H1 (cell line): ENCODE data around the gene FNIP2. TPM values are rescaled to one million over a fixed set of nuclear protein-coding genes. Genes with fewer than 3 reads are reported as not detected.

Source experiments
- EP300 ChIP-seq, 2 experiments: IDR thresholded peaks; 1 replicate in 1 of 2; 2 replicates in 1 of 2; pipeline ENCODE4 v1.6.1; 2011 to 2012; ENCODE audit warnings: low read depth in 2 of 2, low read length in 2 of 2, mild to moderate bottlenecking in 2 of 2, borderline replicate concordance in 1 of 2, inconsistent platforms in 1 of 2, moderate library complexity in 1 of 2
- JUN ChIP-seq: IDR thresholded peaks from 2 replicates; pipeline ENCODE4 v1.6.1; 2011; ENCODE audit warnings: low read depth, mild to moderate bottlenecking, improper control_type of control experiment, low read length
- RAD21 ChIP-seq, 2 experiments: IDR thresholded peaks in 1 of 2; conservative IDR thresholded peaks in 1 of 2; 2 replicates each; pipeline ENCODE4 v1.6.1; 2011; ENCODE audit warnings: low read depth in 2 of 2, low read length in 2 of 2, improper control_type of control experiment in 1 of 2, inconsistent platforms in 1 of 2, mild to moderate bottlenecking in 1 of 2, moderate library complexity in 1 of 2
- SP1 ChIP-seq: IDR thresholded peaks from 2 replicates; pipeline ENCODE4 v1.6.1; 2011; ENCODE audit warnings: low read depth, low read length
- SP2 ChIP-seq: IDR thresholded peaks from 2 replicates; pipeline ENCODE4 v1.6.1; 2012; ENCODE audit warnings: mild to moderate bottlenecking, low read length, inconsistent platforms
- SRF ChIP-seq: IDR thresholded peaks from 2 replicates; pipeline ENCODE4 v1.6.1; 2011; ENCODE audit warnings: mild to moderate bottlenecking, low read depth, low read length, moderate library complexity
- TBP ChIP-seq: IDR thresholded peaks from 2 replicates; pipeline ENCODE4 v1.6.1; 2011; ENCODE audit warnings: low read depth, low read length, improper control_type of control experiment
- polyA plus RNA-seq, 7 experiments: library from polyadenylated mRNA; depleted of rRNA in 3 of 7; stranded (reverse) in 5 of 7; unstranded in 2 of 7; fragments of >200 nt in 5 of 7; fragments of 200-250 nt in 2 of 7; gene quantifications; 1 replicate in 5 of 7; 2 replicates in 1 of 7; 4 replicates in 1 of 7; pipeline versions ENCODE4 v1.2.1 to v1.2.3, GENCODE V29; 2011 to 2013; ENCODE audit warnings: missing spikeins in 2 of 7, mixed read lengths in 2 of 7
- total RNA-seq: library from RNA; stranded (reverse); fragmentation: NEBNext Ultra II Directional; extraction: Animal tissue kit (Norgen Biotek cat#: 25700); gene quantifications from 2 replicates; pipeline ENCODE4 v1.2.1, GENCODE V29; 2021
- TF ChIP-seq, protein P1 (sequence below): fragments of 300-600 bp; sonication (generic); IDR thresholded peaks from 2 replicates; pipeline ENCODE4 v1.7.1; 2012; ENCODE audit warnings: low read length, moderate library complexity, mild to moderate bottlenecking, inconsistent platforms; ENCODE audit not compliant: insufficient replicate concordance
- TF ChIP-seq, protein P2 (sequence below): IDR thresholded peaks from 2 replicates; pipeline ENCODE4 v1.6.1; 2011; ENCODE audit warnings: low read depth, mild to moderate bottlenecking, low read length; ENCODE audit not compliant: insufficient read depth

Gene FNIP2
- total and polyA plus RNA-seq, 2 of the 8 experiments (the other 6 are each of a cell fraction or from before 2014, with no cell fraction given), result 4.0 to 13.0 TPM

DNA sequence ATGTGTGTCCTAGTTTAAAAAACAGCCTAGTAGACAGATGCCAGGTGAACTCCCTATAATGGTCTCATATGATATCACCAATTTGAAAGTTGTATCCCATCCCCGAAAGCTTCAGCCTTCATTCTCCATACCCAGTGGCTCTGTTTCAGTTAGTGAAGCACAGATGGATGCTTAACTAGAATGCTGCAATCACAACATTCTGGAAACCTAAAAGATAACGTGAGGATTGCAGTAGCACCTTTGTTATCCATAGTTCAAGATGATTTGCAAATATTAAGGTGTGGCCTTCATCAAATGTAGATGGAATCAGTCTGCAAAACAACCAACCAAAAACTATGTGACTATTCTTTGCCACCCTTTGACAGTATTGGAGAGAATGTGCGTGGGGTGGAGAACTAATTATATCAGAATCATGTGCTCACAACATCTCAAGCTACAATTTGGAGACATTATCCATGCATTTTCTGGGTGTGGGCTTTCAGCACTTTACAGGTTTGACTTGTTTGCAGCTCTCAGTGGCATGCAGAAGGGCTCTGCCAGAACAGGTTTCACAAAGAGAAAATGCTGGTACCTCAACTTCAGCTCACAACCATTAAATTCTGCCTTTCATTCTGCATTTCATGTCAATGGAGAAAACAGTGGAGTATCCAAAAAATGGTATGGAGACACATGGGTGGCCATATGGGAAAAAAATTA is 27.4 kb upstream of the FNIP2 start (continued):
- TF ChIP-seq, protein P1, sequence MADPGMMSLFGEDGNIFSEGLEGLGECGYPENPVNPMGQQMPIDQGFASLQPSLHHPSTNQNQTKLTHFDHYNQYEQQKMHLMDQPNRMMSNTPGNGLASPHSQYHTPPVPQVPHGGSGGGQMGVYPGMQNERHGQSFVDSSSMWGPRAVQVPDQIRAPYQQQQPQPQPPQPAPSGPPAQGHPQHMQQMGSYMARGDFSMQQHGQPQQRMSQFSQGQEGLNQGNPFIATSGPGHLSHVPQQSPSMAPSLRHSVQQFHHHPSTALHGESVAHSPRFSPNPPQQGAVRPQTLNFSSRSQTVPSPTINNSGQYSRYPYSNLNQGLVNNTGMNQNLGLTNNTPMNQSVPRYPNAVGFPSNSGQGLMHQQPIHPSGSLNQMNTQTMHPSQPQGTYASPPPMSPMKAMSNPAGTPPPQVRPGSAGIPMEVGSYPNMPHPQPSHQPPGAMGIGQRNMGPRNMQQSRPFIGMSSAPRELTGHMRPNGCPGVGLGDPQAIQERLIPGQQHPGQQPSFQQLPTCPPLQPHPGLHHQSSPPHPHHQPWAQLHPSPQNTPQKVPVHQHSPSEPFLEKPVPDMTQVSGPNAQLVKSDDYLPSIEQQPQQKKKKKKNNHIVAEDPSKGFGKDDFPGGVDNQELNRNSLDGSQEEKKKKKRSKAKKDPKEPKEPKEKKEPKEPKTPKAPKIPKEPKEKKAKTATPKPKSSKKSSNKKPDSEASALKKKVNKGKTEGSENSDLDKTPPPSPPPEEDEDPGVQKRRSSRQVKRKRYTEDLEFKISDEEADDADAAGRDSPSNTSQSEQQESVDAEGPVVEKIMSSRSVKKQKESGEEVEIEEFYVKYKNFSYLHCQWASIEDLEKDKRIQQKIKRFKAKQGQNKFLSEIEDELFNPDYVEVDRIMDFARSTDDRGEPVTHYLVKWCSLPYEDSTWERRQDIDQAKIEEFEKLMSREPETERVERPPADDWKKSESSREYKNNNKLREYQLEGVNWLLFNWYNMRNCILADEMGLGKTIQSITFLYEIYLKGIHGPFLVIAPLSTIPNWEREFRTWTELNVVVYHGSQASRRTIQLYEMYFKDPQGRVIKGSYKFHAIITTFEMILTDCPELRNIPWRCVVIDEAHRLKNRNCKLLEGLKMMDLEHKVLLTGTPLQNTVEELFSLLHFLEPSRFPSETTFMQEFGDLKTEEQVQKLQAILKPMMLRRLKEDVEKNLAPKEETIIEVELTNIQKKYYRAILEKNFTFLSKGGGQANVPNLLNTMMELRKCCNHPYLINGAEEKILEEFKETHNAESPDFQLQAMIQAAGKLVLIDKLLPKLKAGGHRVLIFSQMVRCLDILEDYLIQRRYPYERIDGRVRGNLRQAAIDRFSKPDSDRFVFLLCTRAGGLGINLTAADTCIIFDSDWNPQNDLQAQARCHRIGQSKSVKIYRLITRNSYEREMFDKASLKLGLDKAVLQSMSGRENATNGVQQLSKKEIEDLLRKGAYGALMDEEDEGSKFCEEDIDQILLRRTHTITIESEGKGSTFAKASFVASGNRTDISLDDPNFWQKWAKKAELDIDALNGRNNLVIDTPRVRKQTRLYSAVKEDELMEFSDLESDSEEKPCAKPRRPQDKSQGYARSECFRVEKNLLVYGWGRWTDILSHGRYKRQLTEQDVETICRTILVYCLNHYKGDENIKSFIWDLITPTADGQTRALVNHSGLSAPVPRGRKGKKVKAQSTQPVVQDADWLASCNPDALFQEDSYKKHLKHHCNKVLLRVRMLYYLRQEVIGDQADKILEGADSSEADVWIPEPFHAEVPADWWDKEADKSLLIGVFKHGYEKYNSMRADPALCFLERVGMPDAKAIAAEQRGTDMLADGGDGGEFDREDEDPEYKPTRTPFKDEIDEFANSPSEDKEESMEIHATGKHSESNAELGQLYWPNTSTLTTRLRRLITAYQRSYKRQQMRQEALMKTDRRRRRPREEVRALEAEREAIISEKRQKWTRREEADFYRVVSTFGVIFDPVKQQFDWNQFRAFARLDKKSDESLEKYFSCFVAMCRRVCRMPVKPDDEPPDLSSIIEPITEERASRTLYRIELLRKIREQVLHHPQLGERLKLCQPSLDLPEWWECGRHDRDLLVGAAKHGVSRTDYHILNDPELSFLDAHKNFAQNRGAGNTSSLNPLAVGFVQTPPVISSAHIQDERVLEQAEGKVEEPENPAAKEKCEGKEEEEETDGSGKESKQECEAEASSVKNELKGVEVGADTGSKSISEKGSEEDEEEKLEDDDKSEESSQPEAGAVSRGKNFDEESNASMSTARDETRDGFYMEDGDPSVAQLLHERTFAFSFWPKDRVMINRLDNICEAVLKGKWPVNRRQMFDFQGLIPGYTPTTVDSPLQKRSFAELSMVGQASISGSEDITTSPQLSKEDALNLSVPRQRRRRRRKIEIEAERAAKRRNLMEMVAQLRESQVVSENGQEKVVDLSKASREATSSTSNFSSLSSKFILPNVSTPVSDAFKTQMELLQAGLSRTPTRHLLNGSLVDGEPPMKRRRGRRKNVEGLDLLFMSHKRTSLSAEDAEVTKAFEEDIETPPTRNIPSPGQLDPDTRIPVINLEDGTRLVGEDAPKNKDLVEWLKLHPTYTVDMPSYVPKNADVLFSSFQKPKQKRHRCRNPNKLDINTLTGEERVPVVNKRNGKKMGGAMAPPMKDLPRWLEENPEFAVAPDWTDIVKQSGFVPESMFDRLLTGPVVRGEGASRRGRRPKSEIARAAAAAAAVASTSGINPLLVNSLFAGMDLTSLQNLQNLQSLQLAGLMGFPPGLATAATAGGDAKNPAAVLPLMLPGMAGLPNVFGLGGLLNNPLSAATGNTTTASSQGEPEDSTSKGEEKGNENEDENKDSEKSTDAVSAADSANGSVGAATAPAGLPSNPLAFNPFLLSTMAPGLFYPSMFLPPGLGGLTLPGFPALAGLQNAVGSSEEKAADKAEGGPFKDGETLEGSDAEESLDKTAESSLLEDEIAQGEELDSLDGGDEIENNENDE, result no peak
- TF ChIP-seq TBP (no peak), RAD21 (IDR thresholded peaks at IDR 0.05 in 1 of 2, conservative IDR thresholded peaks at IDR 0.05 in 1 of 2; ENCODE audit: low read depth in 2 of 2, low read length in 2 of 2) (no peak), SP2 (no peak), EP300 (IDR thresholded peaks at IDR 0.05; ENCODE audit: borderline replicate concordance in 1 of 2, low read depth in 2 of 2, low read length in 2 of 2) (no peak), SRF (no peak), JUN (no peak), SP1 (no peak)
- TF ChIP-seq, protein P2, sequence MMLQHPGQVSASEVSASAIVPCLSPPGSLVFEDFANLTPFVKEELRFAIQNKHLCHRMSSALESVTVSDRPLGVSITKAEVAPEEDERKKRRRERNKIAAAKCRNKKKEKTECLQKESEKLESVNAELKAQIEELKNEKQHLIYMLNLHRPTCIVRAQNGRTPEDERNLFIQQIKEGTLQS, result no peak
